ENCODE results near the gene VWA3B.

The VWA3B gene

DNA sequence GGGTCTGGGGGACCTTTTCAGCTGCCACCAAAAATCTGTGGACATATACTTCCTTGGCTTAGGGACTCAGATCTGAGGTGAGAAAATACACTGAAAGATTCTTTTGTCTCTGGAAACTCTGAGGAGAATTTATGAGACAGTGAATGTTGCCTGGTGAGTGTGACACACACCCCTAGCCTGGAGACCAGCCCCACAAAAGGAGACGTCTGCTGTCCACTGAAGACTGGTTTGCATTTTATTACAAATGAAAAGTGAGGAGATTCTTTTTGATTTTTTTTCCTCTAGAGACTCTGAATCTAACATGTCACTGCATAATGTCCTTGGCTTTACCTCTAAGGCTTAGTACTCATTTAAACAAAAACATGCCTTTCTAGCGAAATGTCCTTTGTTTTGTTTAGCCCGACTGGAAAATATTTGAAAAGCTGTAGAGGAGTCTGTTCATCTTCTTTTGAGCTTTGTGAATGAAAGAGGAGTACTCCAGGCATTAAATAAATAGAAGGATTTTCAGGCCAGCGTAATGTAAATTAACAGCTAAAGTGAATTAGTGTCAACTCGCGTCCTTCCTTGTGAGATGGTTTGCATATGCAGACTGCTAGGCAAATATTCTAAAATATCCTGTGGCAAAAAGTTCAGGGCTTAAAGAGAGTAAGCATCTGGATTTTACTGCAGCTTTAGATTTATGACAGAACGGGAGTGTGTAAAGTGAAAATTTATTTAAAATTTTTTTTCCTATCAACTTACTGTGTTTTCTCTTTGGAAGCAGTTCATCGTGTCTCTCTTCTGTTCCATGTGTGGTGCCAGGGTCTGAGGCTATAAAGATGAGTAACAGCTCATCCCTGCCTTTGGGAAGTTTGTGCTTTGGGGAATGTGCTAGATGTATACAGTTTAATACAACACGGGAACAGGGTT, 125.4 kb downstream of the VWA3B start:
- Histone ChIP-seq H2BK120ac (ENCODE audit: low read depth, low read length) (no peak overlapping the region), H3K4me2 (ENCODE audit: insufficient read depth, low read length, poor library complexity, severe bottlenecking) (peak overlapping the region; percentile 12), H2AFZ (ENCODE audit: low read length) (peak overlapping the region; percentile 66), H2BK5ac (ENCODE audit: low read length) (no peak overlapping the region), H3K79me1 (ENCODE audit: low read depth, low read length) (no peaks in the 10 kb centered on the region), H3K4me1 (ENCODE audit: control insufficient read depth in 2 of 2, insufficient read depth in 1 of 2, low read depth in 1 of 2, low read length in 2 of 2) (peaks cover 10 to 13% of the 10 kb centered on the region in 2 donors), H4K91ac (ENCODE audit: low read depth, low read length, poor library complexity) (no peak overlapping the region), H2BK12ac (ENCODE audit: low read length) (no peak overlapping the region), H3K18ac (ENCODE audit: low read length) (no peak overlapping the region), H2BK15ac (ENCODE audit: low read length) (peak overlapping the region; percentile 97), H3K9ac (ENCODE audit: low read depth, low read length, poor library complexity) (no peak overlapping the region), H3K4ac (ENCODE audit: low read length) (no peak overlapping the region), H3K14ac (ENCODE audit: low read length) (no peak overlapping the region), H4K8ac (ENCODE audit: low read depth, low read length) (no peak overlapping the region), H3K36me3 (replicated peaks in 1 of 2; ENCODE audit: control insufficient read depth in 2 of 2, insufficient read depth in 2 of 2, low read length in 2 of 2) (no peaks in the 10 kb centered on the region), H3K9me3 (replicated peaks in 1 of 2; ENCODE audit: control insufficient read depth in 2 of 2, insufficient read depth in 1 of 2, low read depth in 1 of 2, low read length in 2 of 2) (no peaks in the 10 kb centered on the region), H3K27me3 (ENCODE audit: control insufficient read depth in 3 of 3, insufficient read depth in 3 of 3, low read depth in 1 of 3, low read length in 3 of 3) (no peaks in the 10 kb centered on the region), H3K27ac (replicated peaks; ENCODE audit: low read length) (no peak overlapping the region), H3K23ac (ENCODE audit: low read depth, low read length, poor library complexity) (no peak overlapping the region), H3K4me3 (ENCODE audit: low read length in 2 of 2) (no peak overlapping the region), H2AK5ac (ENCODE audit: low read depth, low read length) (no peak overlapping the region)
- WGBS, 2 donors (ENCODE audit: extremely low coverage in 2 of 2, insufficient read length in 2 of 2, insufficient replicate concordance in 1 of 2): no CpG with 5 or more reads among the region's 9 CpGs
- DNase-seq (ENCODE audit: low spot score): peak; percentile 18

DNA sequence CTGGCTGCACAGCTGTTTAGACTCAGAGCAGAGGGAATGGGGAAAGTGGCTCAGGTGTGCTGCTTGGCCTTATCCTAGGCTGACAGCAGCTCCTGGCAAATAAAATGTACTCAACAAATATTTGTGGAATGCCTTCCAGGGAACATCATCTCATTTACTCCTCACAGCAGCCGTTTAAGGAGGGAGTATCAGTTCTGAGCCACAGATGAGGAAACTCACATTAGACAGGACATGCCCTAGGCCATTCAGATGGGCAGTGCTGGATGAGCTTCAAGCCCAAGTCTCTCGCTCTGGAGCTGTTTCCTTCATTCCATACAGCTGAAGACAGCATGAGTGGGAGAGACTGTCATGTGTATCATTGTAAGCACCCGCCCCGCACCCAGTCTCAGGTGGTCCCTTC, 129.6 kb downstream of the VWA3B start:
- H4K8ac ChIP-seq (ENCODE audit: low read depth, low read length): no peak overlapping the region
- no peak for DNase-seq (ENCODE audit: low spot score)
- H3K9ac ChIP-seq (ENCODE audit: low read depth, low read length, poor library complexity): no peak overlapping the region

DNA sequence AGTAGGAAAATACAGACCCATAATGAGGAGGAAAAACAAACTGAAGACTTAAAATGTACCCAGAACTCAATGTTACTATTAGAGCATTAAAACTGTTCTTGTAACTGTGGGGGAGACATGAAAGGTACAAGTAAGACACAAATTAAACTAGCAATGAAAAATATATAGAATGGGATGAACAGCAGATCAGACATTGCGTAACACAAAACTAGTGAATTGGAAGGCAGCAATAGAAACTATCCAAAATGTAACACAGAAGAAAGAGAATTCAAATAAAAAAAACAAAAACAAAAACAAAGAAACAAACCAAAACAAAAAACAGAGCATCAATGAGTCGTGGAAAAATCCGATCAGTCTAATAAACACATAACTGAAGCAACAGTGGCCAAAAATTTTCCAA, 132.2 kb downstream of the VWA3B start:
- H3K9me3 ChIP-seq (replicated peaks in 1 of 2; ENCODE audit: control insufficient read depth in 2 of 2, insufficient read depth in 1 of 2, low read depth in 1 of 2, low read length in 2 of 2): peaks cover 0 to 6% of the 10 kb centered on the region in 2 donors
- no peak overlapping the region for H3K9ac ChIP-seq (ENCODE audit: low read depth, low read length, poor library complexity)
- H3K4ac ChIP-seq (ENCODE audit: low read length): no peak overlapping the region
- no peak for DNase-seq (ENCODE audit: low spot score)
- no peak overlapping the region for H2BK12ac ChIP-seq (ENCODE audit: low read length)
- H3K27ac ChIP-seq (replicated peaks; ENCODE audit: low read length): no peak overlapping the region
- no peak overlapping the region for H4K91ac ChIP-seq (ENCODE audit: low read depth, low read length, poor library complexity)
- no peak overlapping the region for H3K4me2 ChIP-seq (ENCODE audit: insufficient read depth, low read length, poor library complexity, severe bottlenecking)
- no peak overlapping the region for H2BK5ac ChIP-seq (ENCODE audit: low read length)
- no peak overlapping the region for H3K4me3 ChIP-seq (ENCODE audit: low read length in 2 of 2)
- H2BK15ac ChIP-seq (ENCODE audit: low read length): no peak overlapping the region
- no peak overlapping the region for H2AK5ac ChIP-seq (ENCODE audit: low read depth, low read length)
- no peak overlapping the region for H2BK120ac ChIP-seq (ENCODE audit: low read depth, low read length)
- no peak overlapping the region for H4K8ac ChIP-seq (ENCODE audit: low read depth, low read length)
- no peaks in the 10 kb centered on the region for H3K27me3 ChIP-seq (ENCODE audit: control insufficient read depth in 3 of 3, insufficient read depth in 3 of 3, low read depth in 1 of 3, low read length in 3 of 3)
- H3K4me1 ChIP-seq (ENCODE audit: control insufficient read depth in 2 of 2, insufficient read depth in 1 of 2, low read depth in 1 of 2, low read length in 2 of 2): peaks cover 0 to 4% of the 10 kb centered on the region in 2 donors
- no peak overlapping the region for H2AFZ ChIP-seq (ENCODE audit: low read length)
- no peak overlapping the region for H3K14ac ChIP-seq (ENCODE audit: low read length)
- no peaks in the 10 kb centered on the region for H3K79me1 ChIP-seq (ENCODE audit: low read depth, low read length)
- no peaks in the 10 kb centered on the region for H3K36me3 ChIP-seq (replicated peaks in 1 of 2; ENCODE audit: control insufficient read depth in 2 of 2, insufficient read depth in 2 of 2, low read length in 2 of 2)
- no peak overlapping the region for H3K23ac ChIP-seq (ENCODE audit: low read depth, low read length, poor library complexity)
- H3K18ac ChIP-seq (ENCODE audit: low read length): no peak overlapping the region
- WGBS, 2 donors (ENCODE audit: extremely low coverage in 2 of 2, insufficient read length in 2 of 2, insufficient replicate concordance in 1 of 2): no CpG with 5 or more reads among the region's 3 CpGs

More for the DNA sequence above, 129.6 kb downstream of the VWA3B start:
- Histone ChIP-seq H2AFZ (ENCODE audit: low read length) (no peak overlapping the region), H3K4me1 (ENCODE audit: control insufficient read depth in 2 of 2, insufficient read depth in 1 of 2, low read depth in 1 of 2, low read length in 2 of 2) (peaks cover 10 to 16% of the 10 kb centered on the region in 2 donors), H3K36me3 (replicated peaks in 1 of 2; ENCODE audit: control insufficient read depth in 2 of 2, insufficient read depth in 2 of 2, low read length in 2 of 2) (no peaks in the 10 kb centered on the region), H2BK12ac (ENCODE audit: low read length) (no peak overlapping the region), H3K27me3 (ENCODE audit: control insufficient read depth in 3 of 3, insufficient read depth in 3 of 3, low read depth in 1 of 3, low read length in 3 of 3) (no peaks in the 10 kb centered on the region), H2AK5ac (ENCODE audit: low read depth, low read length) (no peak overlapping the region), H3K4me2 (ENCODE audit: insufficient read depth, low read length, poor library complexity, severe bottlenecking) (no peak overlapping the region), H3K4ac (ENCODE audit: low read length) (no peak overlapping the region), H2BK15ac (ENCODE audit: low read length) (no peak overlapping the region), H4K91ac (ENCODE audit: low read depth, low read length, poor library complexity) (no peak overlapping the region), H3K4me3 (ENCODE audit: low read length in 2 of 2) (no peak overlapping the region), H2BK120ac (ENCODE audit: low read depth, low read length) (no peak overlapping the region), H3K9me3 (replicated peaks in 1 of 2; ENCODE audit: control insufficient read depth in 2 of 2, insufficient read depth in 1 of 2, low read depth in 1 of 2, low read length in 2 of 2) (peaks cover 0 to 6% of the 10 kb centered on the region in 2 donors), H3K23ac (ENCODE audit: low read depth, low read length, poor library complexity) (no peak overlapping the region), H3K27ac (replicated peaks; ENCODE audit: low read length) (no peak overlapping the region), H3K14ac (ENCODE audit: low read length) (no peak overlapping the region), H3K79me1 (ENCODE audit: low read depth, low read length) (no peaks in the 10 kb centered on the region), H2BK5ac (ENCODE audit: low read length) (no peak overlapping the region), H3K18ac (ENCODE audit: low read length) (no peak overlapping the region)
- WGBS, 2 donors (ENCODE audit: extremely low coverage in 2 of 2, insufficient read length in 2 of 2, insufficient replicate concordance in 1 of 2): no CpG with 5 or more reads among the region's 4 CpGs

GRCh38 chr2:98233941-98234340, 147.0 kb downstream of the VWA3B start:
- no peak for DNase-seq (ENCODE audit: low spot score)
- no peaks in the 10 kb centered on the region for H3K36me3 ChIP-seq (replicated peaks in 1 of 2; ENCODE audit: control insufficient read depth in 2 of 2, insufficient read depth in 2 of 2, low read length in 2 of 2)
- H2BK12ac ChIP-seq (ENCODE audit: low read length): no peak overlapping the region
- H2AK5ac ChIP-seq (ENCODE audit: low read depth, low read length): no peak overlapping the region
- no peak overlapping the region for H2BK5ac ChIP-seq (ENCODE audit: low read length)
- H3K27ac ChIP-seq (replicated peaks; ENCODE audit: low read length): no peak overlapping the region
- no peak overlapping the region for H2BK15ac ChIP-seq (ENCODE audit: low read length)
- no peak overlapping the region for H3K23ac ChIP-seq (ENCODE audit: low read depth, low read length, poor library complexity)
- no peaks in the 10 kb centered on the region for H3K27me3 ChIP-seq (ENCODE audit: control insufficient read depth in 3 of 3, insufficient read depth in 3 of 3, low read depth in 1 of 3, low read length in 3 of 3)
- H3K79me1 ChIP-seq (ENCODE audit: low read depth, low read length): no peaks in the 10 kb centered on the region
- no peaks in the 10 kb centered on the region for H3K4me1 ChIP-seq (ENCODE audit: control insufficient read depth in 2 of 2, insufficient read depth in 1 of 2, low read depth in 1 of 2, low read length in 2 of 2)
- H3K4me2 ChIP-seq (ENCODE audit: insufficient read depth, low read length, poor library complexity, severe bottlenecking): no peak overlapping the region
- H4K91ac ChIP-seq (ENCODE audit: low read depth, low read length, poor library complexity): no peak overlapping the region
- no peak overlapping the region for H3K14ac ChIP-seq (ENCODE audit: low read length)
- H4K8ac ChIP-seq (ENCODE audit: low read depth, low read length): no peak overlapping the region
- no peak overlapping the region for H3K4ac ChIP-seq (ENCODE audit: low read length)
- H3K9me3 ChIP-seq (replicated peaks in 1 of 2; ENCODE audit: control insufficient read depth in 2 of 2, insufficient read depth in 1 of 2, low read depth in 1 of 2, low read length in 2 of 2): no peaks in the 10 kb centered on the region
- H2AFZ ChIP-seq (ENCODE audit: low read length): no peak overlapping the region
- WGBS, 2 donors (ENCODE audit: extremely low coverage in 2 of 2, insufficient read length in 2 of 2, insufficient replicate concordance in 1 of 2): no CpG with 5 or more reads among the region's 2 CpGs
- H2BK120ac ChIP-seq (ENCODE audit: low read depth, low read length): no peak overlapping the region
- H3K9ac ChIP-seq (ENCODE audit: low read depth, low read length, poor library complexity): no peak overlapping the region
- no peak overlapping the region for H3K18ac ChIP-seq (ENCODE audit: low read length)
- H3K4me3 ChIP-seq (ENCODE audit: low read length in 2 of 2): no peak overlapping the region

Measured in neuronal stem cell (in vitro differentiated cells).